Gastroesophageal sphincter (tissue), 3 donors: Measurements from ENCODE around the gene CCNJL.

Source experiments
- EP300 ChIP-seq: sonication (generic); formaldehyde crosslinking; IDR thresholded peaks from one replicate; pipeline ENCODE4 v1.6.1; 2017; ENCODE audit warnings: antibody characterized with exemption, mild to moderate bottlenecking
- POLR2A ChIP-seq, 2 donors: fragments of 450-650 bp; IDR thresholded peaks; one replicate each; pipeline ENCODE4 v1.6.1; 2017; ENCODE audit warnings: antibody characterized with exemption in 2 of 2, mild to moderate bottlenecking in 2 of 2, moderate library complexity in 1 of 2
- POLR2AphosphoS5 ChIP-seq: sonication (generic); formaldehyde crosslinking; IDR thresholded peaks from one replicate; pipeline ENCODE4 v1.6.1; 2017; ENCODE audit warnings: antibody characterized with exemption
- TF ChIP-seq, protein P1 (sequence below), 4 experiments: fragments of 200-600 bp in 2 of 4; fragments of 450-650 bp in 2 of 4; sonication (generic) in 1 of 4; IDR thresholded peaks; one replicate each; pipeline ENCODE4 v1.5.1; 2017 to 2019; ENCODE audit warnings: antibody characterized with exemption in 4 of 4, mild to moderate bottlenecking in 2 of 4, moderate library complexity in 2 of 4

- TF ChIP-seq POLR2AphosphoS5 (no peak), POLR2A (IDR thresholded peaks at IDR 0.05) (no peak), EP300 (no peak)
- TF ChIP-seq, protein P1, sequence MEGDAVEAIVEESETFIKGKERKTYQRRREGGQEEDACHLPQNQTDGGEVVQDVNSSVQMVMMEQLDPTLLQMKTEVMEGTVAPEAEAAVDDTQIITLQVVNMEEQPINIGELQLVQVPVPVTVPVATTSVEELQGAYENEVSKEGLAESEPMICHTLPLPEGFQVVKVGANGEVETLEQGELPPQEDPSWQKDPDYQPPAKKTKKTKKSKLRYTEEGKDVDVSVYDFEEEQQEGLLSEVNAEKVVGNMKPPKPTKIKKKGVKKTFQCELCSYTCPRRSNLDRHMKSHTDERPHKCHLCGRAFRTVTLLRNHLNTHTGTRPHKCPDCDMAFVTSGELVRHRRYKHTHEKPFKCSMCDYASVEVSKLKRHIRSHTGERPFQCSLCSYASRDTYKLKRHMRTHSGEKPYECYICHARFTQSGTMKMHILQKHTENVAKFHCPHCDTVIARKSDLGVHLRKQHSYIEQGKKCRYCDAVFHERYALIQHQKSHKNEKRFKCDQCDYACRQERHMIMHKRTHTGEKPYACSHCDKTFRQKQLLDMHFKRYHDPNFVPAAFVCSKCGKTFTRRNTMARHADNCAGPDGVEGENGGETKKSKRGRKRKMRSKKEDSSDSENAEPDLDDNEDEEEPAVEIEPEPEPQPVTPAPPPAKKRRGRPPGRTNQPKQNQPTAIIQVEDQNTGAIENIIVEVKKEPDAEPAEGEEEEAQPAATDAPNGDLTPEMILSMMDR (IDR thresholded peaks at IDR 0.05): no peak
Observed at GRCh38 chr5:160293386-160293785, 19.0 kb downstream of the CCNJL start.
